ENCODE results near the gene EZR.
A peak's percentile ranks its signal among the peaks of the same experiment; 100 is the strongest.

EZR gene

GRCh38 chr6:158817728-158818580 lies 1.2 kb downstream of the EZR start:
- Histone ChIP-seq H3K9me3 (ENCODE audit: control insufficient read depth in 1 of 2, low read length in 2 of 2) (no peaks in the 10 kb centered on the region), H3K4me3 (ENCODE audit: low read depth in 1 of 2, low read length in 2 of 2) (peak overlapping the region; percentile 89 to 91), H3K36me3 (ENCODE audit: control insufficient read depth in 1 of 2, insufficient read depth in 2 of 2, low read length in 2 of 2) (peaks cover 8 to 14% of the 10 kb centered on the region in 2 donors), H3K27ac (ENCODE audit: low read depth, low read length) (peak overlapping the region; percentile 85), H3K27me3 (ENCODE audit: control insufficient read depth in 1 of 2, insufficient read depth in 2 of 2, low read length in 2 of 2) (no peaks in the 10 kb centered on the region), H3K4me1 (ENCODE audit: control insufficient read depth in 1 of 2, insufficient read depth in 2 of 2, low read length in 2 of 2) (peaks cover 32 to 33% of the 10 kb centered on the region in 2 donors), H3K9ac (ENCODE audit: low read depth in 1 of 2, low read length in 2 of 2) (peak overlapping the region; percentile 90 to 96)

DNA sequence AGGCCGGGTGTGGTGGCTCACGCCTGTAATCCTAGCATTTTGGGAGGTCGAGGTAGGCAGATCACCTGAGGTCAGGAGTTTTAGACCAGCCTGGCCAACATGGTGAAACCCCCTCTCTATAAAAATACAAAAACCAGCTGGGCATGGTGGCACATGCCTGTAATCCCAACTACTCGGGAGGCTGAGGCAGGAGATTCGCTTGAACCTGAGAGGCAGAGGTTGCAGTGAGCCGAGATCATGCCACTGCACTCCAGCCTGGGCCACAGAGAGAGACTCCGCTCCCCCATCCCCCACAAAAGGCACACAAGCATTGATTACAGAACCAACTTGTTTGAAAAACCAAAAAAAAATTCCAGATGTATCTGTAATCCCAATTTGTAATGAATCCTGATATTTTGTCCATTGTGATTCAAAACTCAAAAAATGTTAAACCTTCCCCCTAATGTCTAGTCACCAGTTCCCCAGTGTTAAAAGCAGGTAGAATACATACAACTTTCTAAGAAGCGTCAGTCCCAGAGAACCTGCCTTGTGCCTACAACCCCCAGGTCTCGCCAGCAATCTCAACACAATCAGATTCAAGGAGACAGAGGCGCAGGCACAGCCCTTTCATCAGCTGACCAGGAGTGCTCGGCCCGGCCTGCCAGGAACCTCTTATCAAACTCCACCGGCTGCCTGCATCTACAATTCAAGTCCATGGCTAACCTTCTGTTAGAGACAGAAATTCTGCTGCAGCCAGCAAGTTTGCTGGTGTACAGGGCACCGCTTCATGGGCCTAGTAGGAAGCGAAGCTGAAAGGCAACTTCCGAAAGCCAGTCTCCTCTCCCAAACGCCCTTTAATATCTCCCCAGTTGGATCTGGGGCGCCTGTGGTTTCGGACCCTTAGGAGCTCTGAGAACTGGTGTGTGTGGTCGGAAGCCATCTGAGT lies 2.1 kb downstream of the EZR start:
- Histone ChIP-seq H3K27me3 (ENCODE audit: control insufficient read depth in 1 of 2, insufficient read depth in 2 of 2, low read length in 2 of 2) (no peaks in the 10 kb centered on the region), H3K9ac (ENCODE audit: low read depth in 1 of 2, low read length in 2 of 2) (peak overlapping the region; percentile 90 to 96), H3K4me3 (ENCODE audit: low read depth in 1 of 2, low read length in 2 of 2) (peak overlapping the region; percentile 89 to 91), H3K9me3 (ENCODE audit: control insufficient read depth in 1 of 2, low read length in 2 of 2) (no peaks in the 10 kb centered on the region), H3K4me1 (ENCODE audit: control insufficient read depth in 1 of 2, insufficient read depth in 2 of 2, low read length in 2 of 2) (peaks cover 40 to 41% of the 10 kb centered on the region in 2 donors), H3K36me3 (ENCODE audit: control insufficient read depth in 1 of 2, insufficient read depth in 2 of 2, low read length in 2 of 2) (peaks cover 11 to 17% of the 10 kb centered on the region in 2 donors), H3K27ac (ENCODE audit: low read depth, low read length) (peak overlapping the region; percentile 80)

- peaks cover 44% of the 10 kb centered on the region in 2 donors for H3K4me1 ChIP-seq (ENCODE audit: control insufficient read depth in 1 of 2, insufficient read depth in 2 of 2, low read length in 2 of 2)
- peak overlapping the region; percentile 80 for H3K27ac ChIP-seq (ENCODE audit: low read depth, low read length)
These were observed 2.8 kb downstream of the EZR start for GRCh38 chr6:158816329-158816728.

DNA sequence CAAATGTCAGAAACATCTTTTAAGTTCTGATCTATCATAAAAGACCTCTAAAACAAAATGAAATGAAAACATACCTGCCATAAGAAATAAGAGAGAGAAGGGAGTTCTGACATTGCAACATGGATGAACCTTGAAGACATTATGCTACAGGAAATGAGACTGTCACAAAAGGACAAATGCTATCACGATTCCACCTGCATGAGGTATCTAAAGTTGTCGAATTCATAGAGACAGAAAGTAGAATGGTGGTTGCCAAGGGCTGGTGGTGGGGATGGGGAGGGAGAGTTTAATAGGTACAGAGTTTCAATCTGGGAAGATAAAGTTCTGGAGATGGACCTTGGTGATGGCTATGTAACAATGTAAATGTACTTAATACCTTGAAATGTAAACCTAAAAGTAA lies 3.3 kb downstream of the EZR start:
- Histone ChIP-seq H3K27ac (ENCODE audit: low read depth, low read length) (peak overlapping the region; percentile 30), H3K4me1 (ENCODE audit: control insufficient read depth in 1 of 2, insufficient read depth in 2 of 2, low read length in 2 of 2) (peaks cover 44 to 47% of the 10 kb centered on the region in 2 donors)

More at GRCh38 chr6:158816329-158816728, 2.8 kb downstream of the EZR start:
- H3K9ac ChIP-seq (ENCODE audit: low read depth in 1 of 2, low read length in 2 of 2): peak overlapping the region; percentile 55 to 90
- no peaks in the 10 kb centered on the region for H3K9me3 ChIP-seq (ENCODE audit: control insufficient read depth in 1 of 2, low read length in 2 of 2)
- H3K27me3 ChIP-seq (ENCODE audit: control insufficient read depth in 1 of 2, insufficient read depth in 2 of 2, low read length in 2 of 2): no peaks in the 10 kb centered on the region
- peak overlapping the region; percentile 89 to 91 for H3K4me3 ChIP-seq (ENCODE audit: low read depth in 1 of 2, low read length in 2 of 2)
- H3K36me3 ChIP-seq (ENCODE audit: control insufficient read depth in 1 of 2, insufficient read depth in 2 of 2, low read length in 2 of 2): peaks cover 11 to 17% of the 10 kb centered on the region in 2 donors

GRCh38 chr6:158815379-158815724 lies 3.8 kb downstream of the EZR start:
- Histone ChIP-seq H3K27me3 (ENCODE audit: control insufficient read depth in 1 of 2, insufficient read depth in 2 of 2, low read length in 2 of 2) (no peaks in the 10 kb centered on the region), H3K9me3 (ENCODE audit: control insufficient read depth in 1 of 2, low read length in 2 of 2) (no peaks in the 10 kb centered on the region), H3K4me1 (ENCODE audit: control insufficient read depth in 1 of 2, insufficient read depth in 2 of 2, low read length in 2 of 2) (peaks cover 48 to 52% of the 10 kb centered on the region in 2 donors), H3K9ac (ENCODE audit: low read depth in 1 of 2, low read length in 2 of 2) (peak overlapping the region; percentile 41 to 90), H3K4me3 (ENCODE audit: low read depth in 1 of 2, low read length in 2 of 2) (peak overlapping the region; percentile 89 to 91), H3K36me3 (ENCODE audit: control insufficient read depth in 1 of 2, insufficient read depth in 2 of 2, low read length in 2 of 2) (peaks cover 11 to 17% of the 10 kb centered on the region in 2 donors), H3K27ac (ENCODE audit: low read depth, low read length) (peak overlapping the region; percentile 15)

More for the DNA sequence above, 3.3 kb downstream of the EZR start:
- H3K9me3 ChIP-seq (ENCODE audit: control insufficient read depth in 1 of 2, low read length in 2 of 2): no peaks in the 10 kb centered on the region
- peak overlapping the region; percentile 89 to 91 for H3K4me3 ChIP-seq (ENCODE audit: low read depth in 1 of 2, low read length in 2 of 2)
- H3K9ac ChIP-seq (ENCODE audit: low read depth in 1 of 2, low read length in 2 of 2): peak overlapping the region; percentile 55 to 90
- H3K27me3 ChIP-seq (ENCODE audit: control insufficient read depth in 1 of 2, insufficient read depth in 2 of 2, low read length in 2 of 2): no peaks in the 10 kb centered on the region
- H3K36me3 ChIP-seq (ENCODE audit: control insufficient read depth in 1 of 2, insufficient read depth in 2 of 2, low read length in 2 of 2): peaks cover 11 to 17% of the 10 kb centered on the region in 2 donors

DNA sequence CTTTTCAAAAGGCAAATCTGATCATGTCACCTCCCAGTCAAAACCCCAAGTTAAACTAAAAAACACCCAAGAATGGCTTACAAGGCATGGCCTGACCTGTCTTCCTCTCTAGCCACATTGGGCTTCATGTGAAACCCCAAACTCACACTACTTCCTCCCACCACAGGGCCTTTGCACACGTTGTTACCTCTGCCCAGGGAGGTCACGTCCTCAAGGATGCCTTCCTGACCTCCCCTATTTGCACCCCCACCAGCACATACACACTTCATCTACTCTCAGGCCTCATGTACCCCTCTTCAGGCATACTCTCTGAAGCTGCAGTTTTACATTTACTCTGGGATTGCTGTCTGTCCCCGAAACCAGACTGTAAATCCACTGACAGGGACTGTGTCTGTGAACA lies 6.1 kb downstream of the EZR start:
- H3K36me3 ChIP-seq (ENCODE audit: control insufficient read depth in 1 of 2, insufficient read depth in 2 of 2, low read length in 2 of 2): peaks cover 17 to 23% of the 10 kb centered on the region in 2 donors
- peak overlapping the region; percentile 35 to 89 for H3K4me3 ChIP-seq (ENCODE audit: low read depth in 1 of 2, low read length in 2 of 2)
- H3K4me1 ChIP-seq (ENCODE audit: control insufficient read depth in 1 of 2, insufficient read depth in 2 of 2, low read length in 2 of 2): peaks cover 67 to 71% of the 10 kb centered on the region in 2 donors
- H3K27ac ChIP-seq (ENCODE audit: low read depth, low read length): no peak overlapping the region
- H3K9ac ChIP-seq (ENCODE audit: low read depth in 1 of 2, low read length in 2 of 2): peak overlapping the region in 1 of 2 donors; percentile 35
- H3K27me3 ChIP-seq (ENCODE audit: control insufficient read depth in 1 of 2, insufficient read depth in 2 of 2, low read length in 2 of 2): no peaks in the 10 kb centered on the region
- no peaks in the 10 kb centered on the region for H3K9me3 ChIP-seq (ENCODE audit: control insufficient read depth in 1 of 2, low read length in 2 of 2)

DNA sequence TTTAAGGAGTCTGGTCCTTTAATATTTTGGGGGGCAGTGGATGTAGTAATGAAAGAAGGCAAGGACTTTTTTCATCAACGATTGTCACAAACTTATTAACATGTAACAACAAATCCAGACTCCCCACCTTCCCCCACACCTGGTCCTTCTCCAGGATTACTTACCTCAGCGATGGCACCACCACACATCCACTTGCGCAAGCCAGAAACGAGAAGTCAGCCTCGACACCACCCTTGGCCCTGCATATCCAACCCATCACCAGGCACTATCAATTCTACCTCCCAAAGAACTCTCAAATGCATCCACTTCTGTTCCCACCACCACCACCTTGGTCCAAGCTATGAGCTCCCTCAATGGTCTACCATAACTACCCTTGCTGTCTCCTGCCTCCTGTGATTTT lies 6.6 kb downstream of the EZR start:
- H3K9me3 ChIP-seq (ENCODE audit: control insufficient read depth in 1 of 2, low read length in 2 of 2): no peaks in the 10 kb centered on the region
- H3K27ac ChIP-seq (ENCODE audit: low read depth, low read length): no peak overlapping the region
- H3K4me1 ChIP-seq (ENCODE audit: control insufficient read depth in 1 of 2, insufficient read depth in 2 of 2, low read length in 2 of 2): peaks cover 71 to 74% of the 10 kb centered on the region in 2 donors
- H3K27me3 ChIP-seq (ENCODE audit: control insufficient read depth in 1 of 2, insufficient read depth in 2 of 2, low read length in 2 of 2): no peaks in the 10 kb centered on the region
- peak overlapping the region; percentile 35 to 89 for H3K4me3 ChIP-seq (ENCODE audit: low read depth in 1 of 2, low read length in 2 of 2)
- peaks cover 22 to 27% of the 10 kb centered on the region in 2 donors for H3K36me3 ChIP-seq (ENCODE audit: control insufficient read depth in 1 of 2, insufficient read depth in 2 of 2, low read length in 2 of 2)
- H3K9ac ChIP-seq (ENCODE audit: low read depth in 1 of 2, low read length in 2 of 2): peak overlapping the region in 1 of 2 donors; percentile 15

DNA sequence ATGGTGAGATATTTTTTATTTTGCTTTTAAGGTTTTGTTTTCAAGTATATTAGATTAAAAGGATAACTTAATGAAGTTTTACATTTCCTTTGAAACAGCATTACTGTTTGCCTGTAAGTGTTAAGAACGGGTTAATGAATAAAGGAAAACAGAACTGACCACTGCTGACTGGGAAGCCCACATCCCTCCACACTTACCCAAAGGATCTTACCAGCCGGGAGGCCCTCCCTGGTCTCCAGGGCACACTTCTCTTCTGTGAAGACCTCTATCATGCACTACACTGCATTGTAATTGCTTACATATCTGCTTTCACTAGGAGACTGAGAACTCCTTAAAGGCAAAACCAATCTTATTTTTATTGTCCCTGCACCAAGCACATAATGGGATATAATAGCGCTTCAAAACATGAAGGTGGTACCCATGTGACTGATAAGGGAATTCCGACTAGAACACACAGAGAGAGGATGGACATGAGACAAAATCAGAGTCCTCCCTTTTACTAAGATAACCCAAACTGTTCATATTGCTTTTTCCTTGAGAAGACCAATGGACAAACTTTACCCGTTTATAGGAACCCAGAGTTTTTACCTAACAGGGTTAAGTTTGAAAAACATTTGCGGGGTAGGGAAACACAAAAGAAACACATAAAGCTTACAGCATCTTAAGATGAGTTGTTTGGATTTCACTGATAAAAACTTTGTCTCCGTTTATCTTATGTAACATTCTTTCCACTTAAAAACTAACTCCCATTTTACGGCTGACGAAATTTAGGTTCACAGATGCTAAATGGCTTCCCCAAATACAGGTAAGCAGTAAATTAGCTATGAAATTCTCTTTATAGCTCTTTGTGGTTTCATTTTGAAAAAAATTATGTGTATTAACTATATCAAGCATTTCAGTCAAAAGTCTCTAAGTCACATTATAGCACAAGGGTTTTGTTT lies 8.7 kb downstream of the EZR start:
- Histone ChIP-seq H3K9me3 (ENCODE audit: control insufficient read depth in 1 of 2, low read length in 2 of 2) (no peaks in the 10 kb centered on the region), H3K27me3 (ENCODE audit: control insufficient read depth in 1 of 2, insufficient read depth in 2 of 2, low read length in 2 of 2) (no peaks in the 10 kb centered on the region), H3K4me1 (ENCODE audit: control insufficient read depth in 1 of 2, insufficient read depth in 2 of 2, low read length in 2 of 2) (peaks cover 85 to 90% of the 10 kb centered on the region in 2 donors), H3K27ac (ENCODE audit: low read depth, low read length) (no peak overlapping the region), H3K9ac (ENCODE audit: low read depth in 1 of 2, low read length in 2 of 2) (no peak overlapping the region), H3K36me3 (ENCODE audit: control insufficient read depth in 1 of 2, insufficient read depth in 2 of 2, low read length in 2 of 2) (peaks cover 26 to 30% of the 10 kb centered on the region in 2 donors), H3K4me3 (ENCODE audit: low read depth in 1 of 2, low read length in 2 of 2) (peak overlapping the region in 1 of 2 donors; percentile 1)

DNA sequence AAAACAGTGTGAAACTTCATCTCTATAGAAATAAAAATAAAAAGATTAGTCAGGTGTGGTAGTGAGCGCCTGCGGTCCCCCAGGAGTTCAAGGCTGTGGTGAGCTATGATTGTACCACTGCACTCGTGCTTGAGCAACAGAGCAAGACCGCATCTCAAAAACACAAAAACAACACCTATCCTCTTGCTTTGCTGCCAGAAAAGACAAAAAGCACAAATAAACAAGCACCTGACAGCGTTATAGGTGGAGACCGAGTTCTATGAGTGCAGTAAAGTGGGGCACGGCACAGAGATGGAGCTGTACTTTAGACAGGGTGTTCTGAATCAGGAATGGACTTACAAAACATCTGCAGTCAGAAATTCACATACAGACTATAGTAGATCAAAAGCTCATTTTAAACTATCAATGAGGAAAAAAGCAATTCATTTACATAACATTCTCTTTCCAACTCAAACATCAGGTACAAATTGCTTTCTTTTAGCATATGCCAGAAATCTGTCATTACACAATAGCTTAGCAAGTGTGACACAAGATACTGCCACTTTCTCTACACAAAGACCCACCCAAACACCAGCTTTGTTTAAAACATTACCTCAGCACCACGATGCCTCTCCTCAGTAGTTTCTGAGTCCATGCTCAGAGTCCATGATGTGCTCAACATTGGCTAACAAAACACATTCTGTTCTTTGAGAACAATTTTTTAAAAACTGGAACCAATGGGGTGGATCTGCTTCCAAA lies 10.1 kb downstream of the EZR start:
- Histone ChIP-seq H3K9me3 (ENCODE audit: control insufficient read depth in 1 of 2, low read length in 2 of 2) (no peaks in the 10 kb centered on the region), H3K4me1 (ENCODE audit: control insufficient read depth in 1 of 2, insufficient read depth in 2 of 2, low read length in 2 of 2) (peaks cover 80% of the 10 kb centered on the region in 2 donors), H3K36me3 (ENCODE audit: control insufficient read depth in 1 of 2, insufficient read depth in 2 of 2, low read length in 2 of 2) (peaks cover 23 to 28% of the 10 kb centered on the region in 2 donors), H3K4me3 (ENCODE audit: low read depth in 1 of 2, low read length in 2 of 2) (peak overlapping the region in 1 of 2 donors; percentile 8), H3K9ac (ENCODE audit: low read depth in 1 of 2, low read length in 2 of 2) (no peak overlapping the region), H3K27ac (ENCODE audit: low read depth, low read length) (no peak overlapping the region), H3K27me3 (ENCODE audit: control insufficient read depth in 1 of 2, insufficient read depth in 2 of 2, low read length in 2 of 2) (no peaks in the 10 kb centered on the region)
